Epithelial cell of prostate (primary cell): ENCODE results near the gene SLC35G1.

ENCODE experiments used
- DNase-seq: peaks from one replicate; pipeline ENCODE4 v3.0.0-alpha.2; 2011; ENCODE audit warnings: low read depth, low spot score
- H3K27ac ChIP-seq: fragments of 450-650 bp; 2 replicates; pipeline ENCODE4 v1.5.1; 2017; ENCODE audit warnings: mild to moderate bottlenecking

Gene SLC35G1

GRCh38 chr10:93875032-93875358 is 18.8 kb upstream of the SLC35G1 start:
- DNase-seq: no peak
- no peak overlapping the region for H3K27ac ChIP-seq

- H3K27ac ChIP-seq: no peak overlapping the region
- DNase-seq: no peak
Observed at GRCh38 chr10:93876381-93876780, 17.4 kb upstream of the SLC35G1 start.

- H3K27ac ChIP-seq: no peak overlapping the region
- DNase-seq: no peak
Observed at GRCh38 chr10:93879273-93879672, 14.5 kb upstream of the SLC35G1 start.

GRCh38 chr10:93894516-93895378 is 969 bp downstream of the SLC35G1 start:
- no peak for DNase-seq
- H3K27ac ChIP-seq: no peak overlapping the region

GRCh38 chr10:93897070-93897780 is 3.4 kb downstream of the SLC35G1 start:
- no peak for DNase-seq

GRCh38 chr10:93899109-93899508 is 5.3 kb downstream of the SLC35G1 start:
- DNase-seq: no peak
- no peak overlapping the region for H3K27ac ChIP-seq

More at GRCh38 chr10:93897070-93897780, 3.4 kb downstream of the SLC35G1 start:
- H3K27ac ChIP-seq: no peak overlapping the region

- no peak overlapping the region for H3K27ac ChIP-seq
- no peak for DNase-seq
Observed at GRCh38 chr10:93903051-93903450, 9.3 kb downstream of the SLC35G1 start.

GRCh38 chr10:93904901-93905300 is 11.1 kb downstream of the SLC35G1 start:
- H3K27ac ChIP-seq: no peak overlapping the region
- DNase-seq: no peak

GRCh38 chr10:93907059-93907458 is 13.3 kb downstream of the SLC35G1 start:
- no peak overlapping the region for H3K27ac ChIP-seq

GRCh38 chr10:93911866-93912265 is 18.1 kb downstream of the SLC35G1 start:
- no peak for DNase-seq
- H3K27ac ChIP-seq: no peak overlapping the region

More at GRCh38 chr10:93907059-93907458, 13.3 kb downstream of the SLC35G1 start:
- no peak for DNase-seq

- DNase-seq: no peak
Observed at GRCh38 chr10:93912444-93912843, 18.7 kb downstream of the SLC35G1 start.

GRCh38 chr10:93913706-93914105 is 19.9 kb downstream of the SLC35G1 start:
- H3K27ac ChIP-seq: no peak overlapping the region
- DNase-seq: no peak

More at GRCh38 chr10:93912444-93912843, 18.7 kb downstream of the SLC35G1 start:
- no peak overlapping the region for H3K27ac ChIP-seq

GRCh38 chr10:93915598-93915997 is 21.8 kb downstream of the SLC35G1 start:
- no peak for DNase-seq
- no peak overlapping the region for H3K27ac ChIP-seq

GRCh38 chr10:93916257-93917063 is 22.7 kb downstream of the SLC35G1 start:
- no peak for DNase-seq
- no peak overlapping the region for H3K27ac ChIP-seq

- DNase-seq: no peak
- no peak overlapping the region for H3K27ac ChIP-seq
Observed at GRCh38 chr10:93917064-93917391, 23.2 kb downstream of the SLC35G1 start.

GRCh38 chr10:93917821-93918220 is 24.0 kb downstream of the SLC35G1 start:
- no peak for DNase-seq
- no peak overlapping the region for H3K27ac ChIP-seq

- DNase-seq: no peak
Observed at GRCh38 chr10:93921338-93921737, 27.6 kb downstream of the SLC35G1 start.

GRCh38 chr10:93926613-93927012 is 32.8 kb downstream of the SLC35G1 start:
- DNase-seq: peak; percentile 12
- no peak overlapping the region for H3K27ac ChIP-seq

More at GRCh38 chr10:93921338-93921737, 27.6 kb downstream of the SLC35G1 start:
- H3K27ac ChIP-seq: no peak overlapping the region

- H3K27ac ChIP-seq: no peak overlapping the region
- no peak for DNase-seq
Observed at GRCh38 chr10:93938140-93938539, 44.4 kb downstream of the SLC35G1 start.

GRCh38 chr10:93940881-93941280 is 47.1 kb downstream of the SLC35G1 start:
- no peak overlapping the region for H3K27ac ChIP-seq
- DNase-seq: no peak

GRCh38 chr10:93941606-93942005 is 47.8 kb downstream of the SLC35G1 start:
- no peak overlapping the region for H3K27ac ChIP-seq
- no peak for DNase-seq
